C4-2B (cell line): ENCODE results near the gene CORIN.

Experiments used
- CTCF ChIP-seq: fragments of 450-650 bp; conservative IDR thresholded peaks from 2 replicates; pipeline ENCODE4 v1.5.1; 2017; ENCODE audit warnings: mild to moderate bottlenecking
- ZFX ChIP-seq: fragments of 450-650 bp; IDR thresholded peaks from 2 replicates; pipeline ENCODE4 v1.6.1; 2017

DNA sequence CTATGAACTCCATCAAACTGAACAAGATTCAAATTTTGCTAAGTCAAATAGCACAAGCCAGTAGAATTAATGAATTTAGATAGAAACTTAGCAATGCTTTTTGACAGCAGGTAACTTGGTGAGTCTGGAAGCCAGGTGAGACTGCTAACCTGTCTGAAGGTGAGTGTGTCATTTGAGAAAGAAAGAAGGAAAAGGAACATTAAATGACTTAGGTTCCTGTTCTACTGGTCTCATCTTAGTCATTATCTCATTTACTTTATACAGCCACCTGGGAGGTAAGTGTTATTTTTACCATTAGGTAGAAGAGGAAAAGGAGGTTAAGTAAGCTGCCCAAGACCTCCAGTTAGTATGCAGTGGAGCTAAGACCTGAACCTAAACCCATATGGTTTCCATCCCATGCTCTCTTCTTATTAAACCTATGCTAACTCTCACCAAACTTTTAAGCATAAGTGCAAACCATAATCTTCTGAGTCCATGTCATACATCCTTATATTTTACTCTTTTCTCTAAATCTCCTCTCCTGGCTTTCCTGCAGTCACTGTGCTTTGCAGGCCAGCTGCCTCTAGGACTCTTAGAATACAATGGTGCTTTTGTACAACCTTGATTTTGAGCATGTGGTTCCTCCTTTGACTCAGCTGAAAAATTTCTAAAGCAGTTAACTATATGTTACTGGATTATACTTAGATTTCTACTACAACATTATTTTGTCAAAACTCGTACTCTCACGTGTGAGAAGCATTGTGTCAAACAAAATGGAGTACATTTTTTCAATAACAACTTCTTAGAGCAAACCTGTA, 284.3 kb downstream of the CORIN start:
- no peak for TF ChIP-seq ZFX
- no peak for TF ChIP-seq CTCF
